ENCODE results near the gene TAAR2.
A peak's percentile ranks its signal among the peaks of the same experiment; 100 is the strongest.
"Not testable (repeated sequence)": the region's sequence is repeated elsewhere in the genome, so short reads cannot be mapped to it uniquely, and the experiment has no call there.

The TAAR2 gene

GRCh38 chr6:132643547-132643946 lies 19.5 kb upstream of the TAAR2 start:
- TF ChIP-seq CTCF (conservative IDR thresholded peaks at IDR 0.05; ENCODE audit: low read depth, low read length): no peak
- DNase-seq (ENCODE audit: low read depth): no peak
- H3K4me3 ChIP-seq (ENCODE audit: low read length): no peak overlapping the region

- not testable (repeated sequence) for H3K4me3 ChIP-seq (ENCODE audit: low read length); DNase-seq (ENCODE audit: low read depth)
Observed at GRCh38 chr6:132637135-132637534, 13.1 kb upstream of the TAAR2 start.

GRCh38 chr6:132635906-132636305 lies 11.8 kb upstream of the TAAR2 start:
- not testable (repeated sequence) for H3K4me3 ChIP-seq (ENCODE audit: low read length)

GRCh38 chr6:132635288-132635687 lies 11.2 kb upstream of the TAAR2 start:
- H3K4me3 ChIP-seq (ENCODE audit: low read length); DNase-seq (ENCODE audit: low read depth): not testable (repeated sequence)

More at GRCh38 chr6:132635906-132636305, 11.8 kb upstream of the TAAR2 start:
- DNase-seq (ENCODE audit: low read depth): not testable (repeated sequence)

GRCh38 chr6:132634796-132635195 lies 10.7 kb upstream of the TAAR2 start:
- TF ChIP-seq CTCF (conservative IDR thresholded peaks at IDR 0.05; ENCODE audit: low read depth, low read length): no peak
- DNase-seq (ENCODE audit: low read depth): no peak

GRCh38 chr6:132633362-132633761 lies 9.3 kb upstream of the TAAR2 start:
- H3K4me3 ChIP-seq (ENCODE audit: low read length): no peak overlapping the region
- no peak for DNase-seq (ENCODE audit: low read depth)
- no peak for TF ChIP-seq CTCF (conservative IDR thresholded peaks at IDR 0.05; ENCODE audit: low read depth, low read length)

More at GRCh38 chr6:132634796-132635195, 10.7 kb upstream of the TAAR2 start:
- H3K4me3 ChIP-seq (ENCODE audit: low read length): no peak overlapping the region

GRCh38 chr6:132623106-132623845 lies 799 bp downstream of the TAAR2 start:
- no peak for TF ChIP-seq CTCF (conservative IDR thresholded peaks at IDR 0.05; ENCODE audit: low read depth, low read length)
- DNase-seq (ENCODE audit: low read depth): peak; percentile 83
- H3K4me3 ChIP-seq (ENCODE audit: low read length): peak overlapping the region; percentile 27

- no peak overlapping the region for H3K4me3 ChIP-seq (ENCODE audit: low read length)
- no peak for DNase-seq (ENCODE audit: low read depth)
- no peak for TF ChIP-seq CTCF (conservative IDR thresholded peaks at IDR 0.05; ENCODE audit: low read depth, low read length)
Observed at GRCh38 chr6:132616677-132617076, 7.4 kb downstream of the TAAR2 start.

- no peak overlapping the region for H3K4me3 ChIP-seq (ENCODE audit: low read length)
- TF ChIP-seq CTCF (conservative IDR thresholded peaks at IDR 0.05; ENCODE audit: low read depth, low read length): no peak
- DNase-seq (ENCODE audit: low read depth): no peak
Observed at GRCh38 chr6:132614554-132614953, 9.5 kb downstream of the TAAR2 start.
